NCI-H1417 (cell line): ENCODE data around the gene GNAL.
"Not testable (repeated sequence)": the region's sequence is repeated elsewhere in the genome, so short reads cannot be mapped to it uniquely, and the experiment has no call there.

Source experiments
- DNase-seq, 3 experiments: peaks; one replicate each; lab custom pipeline; 2025; lab: John Stamatoyannopoulos, UW

Gene GNAL

GRCh38 chr18:11688972-11689668 is at the start of gene GNAL:
Gene GNAL (plus strand): TSS chr18:11689264. CDS start chr18:11689564, 300 bp downstream.
- peak; percentile 68 to 85 (median 74) for DNase-seq

- not testable (repeated sequence) for DNase-seq
Observed at GRCh38 chr18:11647310-11647709, 41.8 kb upstream of the GNAL start.

- not testable (repeated sequence) for DNase-seq
Observed at GRCh38 chr18:11647804-11648203, 41.3 kb upstream of the GNAL start.

GRCh38 chr18:11649839-11650238 is 39.2 kb upstream of the GNAL start:
- DNase-seq = no peak

- no peak for DNase-seq
Observed at GRCh38 chr18:11651899-11652298, 37.2 kb upstream of the GNAL start.

- no peak for DNase-seq
Observed at GRCh38 chr18:11653521-11653920, 35.5 kb upstream of the GNAL start.

GRCh38 chr18:11654736-11655605 is 34.1 kb upstream of the GNAL start:
- peak in 1 of 3 experiments; percentile 51 for DNase-seq

GRCh38 chr18:11655606-11655932 is 33.5 kb upstream of the GNAL start:
- DNase-seq = no peak

- DNase-seq = no peak
Observed at GRCh38 chr18:11657152-11657551, 31.9 kb upstream of the GNAL start.

- DNase-seq = no peak
Observed at GRCh38 chr18:11657554-11657953, 31.5 kb upstream of the GNAL start.

GRCh38 chr18:11658019-11658418 is 31.0 kb upstream of the GNAL start:
- no peak for DNase-seq

- no peak for DNase-seq
Observed at GRCh38 chr18:11658989-11659388, 30.1 kb upstream of the GNAL start.

GRCh38 chr18:11660691-11661090 is 28.4 kb upstream of the GNAL start:
- no peak for DNase-seq

- no peak for DNase-seq
Observed at GRCh38 chr18:11661430-11661829, 27.6 kb upstream of the GNAL start.

GRCh38 chr18:11663439-11664029 is 25.5 kb upstream of the GNAL start:
- no peak for DNase-seq

- no peak for DNase-seq
Observed at GRCh38 chr18:11664286-11664685, 24.8 kb upstream of the GNAL start.

- DNase-seq = no peak
Observed at GRCh38 chr18:11665146-11665545, 23.9 kb upstream of the GNAL start.

- peak in 2 of 3 experiments; percentile 29 to 32 for DNase-seq
Observed at GRCh38 chr18:11665587-11665986, 23.5 kb upstream of the GNAL start.

- no peak for DNase-seq
Observed at GRCh38 chr18:11666176-11666575, 22.9 kb upstream of the GNAL start.

- no peak for DNase-seq
Observed at GRCh38 chr18:11666831-11667230, 22.2 kb upstream of the GNAL start.

GRCh38 chr18:11667578-11667977 is 21.5 kb upstream of the GNAL start:
- DNase-seq = no peak

GRCh38 chr18:11668441-11669169 is 20.5 kb upstream of the GNAL start:
- DNase-seq = peak in 1 of 3 experiments; percentile 6
